22Rv1 (cell line): ENCODE data around the gene MAG.
"Not testable (repeated sequence)": the region's sequence is repeated elsewhere in the genome, so short reads cannot be mapped to it uniquely, and the experiment has no call there.

Source experiments
- H3K27ac ChIP-seq: fragments of 450-650 bp; 2 replicates; pipeline ENCODE4 v1.5.1; 2017
- CTCF ChIP-seq: fragments of 450-650 bp; IDR thresholded peaks from 2 replicates; pipeline ENCODE4 v1.5.1; 2017; ENCODE audit warnings: mild to moderate bottlenecking
- ZFX ChIP-seq: fragments of 450-650 bp; IDR thresholded peaks from 2 replicates; pipeline ENCODE4 v1.6.1; 2017; ENCODE audit warnings: antibody characterized with exemption, borderline replicate concordance

The MAG gene

GRCh38 chr19:35357867-35358573, 66.1 kb downstream of the MAG start, which contains the start of gene FFAR3:
Gene FFAR3 (plus strand): TSS chr19:35358460. CDS start chr19:35358891, 431 bp downstream.
- no peak within 1 kb of the TSS for H3K27ac ChIP-seq
- TF ChIP-seq ZFX: no peak
- TF ChIP-seq CTCF: no peak

GRCh38 chr19:35358834-35359233, 66.9 kb downstream of the MAG start:
- H3K27ac ChIP-seq: not testable (repeated sequence)

- H3K27ac ChIP-seq: not testable (repeated sequence)
Observed at GRCh38 chr19:35359395-35359794, 67.4 kb downstream of the MAG start.

DNA sequence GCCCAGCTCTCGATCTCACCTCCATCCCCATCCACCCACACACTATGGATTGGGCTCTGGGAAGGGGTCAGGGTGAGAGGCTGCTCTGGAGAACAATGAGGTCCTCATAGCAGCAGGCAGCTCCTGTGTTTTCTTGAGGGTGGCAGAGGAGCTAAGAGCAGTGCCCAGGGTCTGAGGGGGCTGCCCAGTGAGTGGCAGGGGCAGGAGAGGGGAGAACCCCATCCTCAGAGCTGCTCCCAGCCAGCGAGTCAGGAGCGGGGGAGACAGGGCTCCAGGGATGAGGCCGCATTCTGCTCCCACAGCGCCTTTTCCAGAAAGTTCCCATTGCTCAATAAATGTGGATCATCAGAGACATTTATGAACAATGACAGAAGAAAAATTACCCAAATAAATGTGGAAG, 68.1 kb downstream of the MAG start:
- not testable (repeated sequence) for H3K27ac ChIP-seq

DNA sequence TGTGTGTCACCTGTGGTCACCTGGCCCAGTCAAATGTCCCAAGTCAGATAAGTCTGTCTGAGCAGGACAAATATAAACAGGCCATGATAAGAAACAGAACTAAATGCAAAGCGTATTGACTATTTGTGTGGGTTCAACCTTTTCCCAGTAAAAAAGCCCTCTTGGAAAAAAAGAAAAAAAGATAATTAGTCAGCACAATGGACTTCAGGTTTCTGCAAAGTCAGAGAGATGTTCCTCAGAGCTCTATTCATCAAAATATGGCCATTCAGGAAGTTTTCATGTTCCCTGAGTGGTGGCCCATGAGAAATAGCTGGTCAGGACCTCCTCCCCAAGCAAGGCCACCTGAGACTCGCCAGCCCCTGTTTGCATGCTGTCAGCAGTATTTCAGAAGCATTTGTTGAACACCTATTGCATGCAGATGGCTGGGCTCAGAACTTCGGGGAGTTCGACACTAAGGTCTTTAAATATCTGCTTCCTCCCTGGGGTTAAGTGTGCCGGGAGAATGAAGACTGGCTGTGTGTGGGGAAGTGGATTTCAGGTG, 69.0 kb downstream of the MAG start:
- H3K27ac ChIP-seq: no peak overlapping the region
- TF ChIP-seq CTCF (no peak), ZFX (no peak)

GRCh38 chr19:35362261-35363000, 70.5 kb downstream of the MAG start:
- no peak for TF ChIP-seq CTCF
- TF ChIP-seq ZFX: no peak
- H3K27ac ChIP-seq: no peak overlapping the region

DNA sequence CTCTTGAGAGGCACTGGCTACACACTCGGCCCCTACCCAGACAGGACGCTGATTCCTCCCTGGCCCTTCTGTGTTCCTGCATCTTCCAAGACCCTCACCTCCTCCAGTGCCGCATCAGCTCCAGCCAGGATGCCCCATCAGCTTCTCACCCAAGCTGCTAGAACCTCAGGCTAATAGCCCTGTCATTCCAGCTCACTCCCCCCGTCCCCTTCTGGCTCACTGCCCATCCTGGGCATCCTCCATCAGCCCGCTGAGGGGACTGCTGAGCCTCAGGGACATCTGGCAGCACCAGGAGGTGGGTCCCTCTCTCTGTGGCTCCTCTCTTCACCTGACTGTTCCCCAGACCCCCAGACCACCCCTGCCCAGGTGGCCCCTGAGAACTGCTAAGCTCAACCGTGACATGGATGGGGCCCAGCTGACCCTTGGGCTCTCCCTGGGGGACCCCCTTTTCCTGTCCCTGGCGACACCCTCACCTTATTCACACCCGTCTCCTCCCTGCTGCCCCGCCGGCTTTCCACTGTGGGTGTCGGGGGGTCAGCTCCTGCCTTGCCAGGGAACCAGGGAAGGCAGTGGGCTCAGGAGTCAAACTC, 71.1 kb downstream of the MAG start:
- no peak overlapping the region for H3K27ac ChIP-seq
- TF ChIP-seq ZFX: no peak
- no peak for TF ChIP-seq CTCF
